GM23338 (cell line): ENCODE data around the gene GNG4. TPM values are rescaled to one million over a fixed set of nuclear protein-coding genes. Genes with fewer than 3 reads are reported as not detected.

Experiments
- ATAC-seq: fragments of 200-7000 bp; cut with Tn5 transposase; 3 replicates; pipeline ENCODE4 v1.9.1; 2020
- DNase-seq: peaks from one replicate; pipeline ENCODE4 v3.0.0-alpha.2; 2015; ENCODE audit warnings: low spot score
- H2AFZ ChIP-seq: fragments of 200-600 bp; sonication (generic); 2 replicates; pipeline ENCODE4 v1.8.0; 2016; ENCODE audit warnings: antibody characterized with exemption, mild to moderate bottlenecking, moderate library complexity
- H3F3A ChIP-seq: fragments of 200-600 bp; sonication (generic); replicated peaks from 2 replicates; pipeline ENCODE4 v1.8.0; 2017; ENCODE audit warnings: antibody characterized with exemption, mixed run types, low read depth
- H3K27ac ChIP-seq: fragments of 200-600 bp; sonication (generic); 2 replicates; pipeline ENCODE4 v1.6.1; 2016; ENCODE audit warnings: low read depth
- H3K27me3 ChIP-seq: fragments of 200-600 bp; sonication (generic); 2 replicates; pipeline ENCODE4 v1.8.0; 2016; ENCODE audit warnings: mild to moderate bottlenecking, mixed run types, moderate library complexity; ENCODE audit not compliant: insufficient read depth
- H3K36me3 ChIP-seq: fragments of 200-600 bp; sonication (generic); 2 replicates; pipeline ENCODE4 v1.8.0; 2016; ENCODE audit warnings: mild to moderate bottlenecking; ENCODE audit not compliant: insufficient read depth
- H3K4me1 ChIP-seq: fragments of 200-600 bp; sonication (generic); 2 replicates; pipeline ENCODE4 v1.8.0; 2016; ENCODE audit warnings: mild to moderate bottlenecking, moderate library complexity; ENCODE audit not compliant: insufficient read depth
- H3K4me2 ChIP-seq: fragments of 200-600 bp; sonication (generic); 2 replicates; pipeline ENCODE4 v1.7.1; 2017; ENCODE audit warnings: mixed run types
- H3K4me3 ChIP-seq: fragments of 200-600 bp; sonication (generic); 2 replicates; pipeline ENCODE4 v1.6.1; 2016; ENCODE audit warnings: mixed run types
- H3K79me2 ChIP-seq: fragments of 200-600 bp; sonication (generic); replicated peaks from 2 replicates; pipeline ENCODE4 v1.8.0; 2017; ENCODE audit warnings: mild to moderate bottlenecking; ENCODE audit not compliant: insufficient read depth
- H3K9me2 ChIP-seq: fragments of 200-600 bp; sonication (generic); 2 replicates; pipeline ENCODE4 v1.8.0; 2017; ENCODE audit not compliant: insufficient read depth
- H4K20me1 ChIP-seq: fragments of 200-600 bp; sonication (generic); replicated peaks from 2 replicates; pipeline ENCODE4 v1.8.0; 2017; ENCODE audit warnings: mild to moderate bottlenecking; ENCODE audit not compliant: insufficient read depth
- H3K27ac Mint-ChIP-seq: 2 replicates; pipeline ENCODE4 v1.8.0; 2020; ENCODE audit warnings: inconsistent platforms, mild to moderate bottlenecking, moderate library complexity, mixed read lengths
- H3K27me3 Mint-ChIP-seq: 3 replicates; pipeline ENCODE4 v1.8.0; 2022; ENCODE audit warnings: low read depth, mild to moderate bottlenecking, moderate library complexity, mixed read lengths, inconsistent platforms; ENCODE audit not compliant: insufficient read depth, poor library complexity
- H3K36me3 Mint-ChIP-seq: 3 replicates; pipeline ENCODE4 v1.8.0; 2021; ENCODE audit warnings: low read depth, mild to moderate bottlenecking, inconsistent platforms, moderate library complexity, mixed read lengths
- H3K4me1 Mint-ChIP-seq: 3 replicates; pipeline ENCODE4 v1.8.0; 2020; ENCODE audit warnings: mild to moderate bottlenecking, inconsistent platforms, mixed read lengths
- H3K4me3 Mint-ChIP-seq: 3 replicates; pipeline ENCODE4 v1.8.0; 2021; ENCODE audit warnings: moderate library complexity, mild to moderate bottlenecking, inconsistent platforms, mixed read lengths
- H3K9me3 Mint-ChIP-seq: 3 replicates; pipeline ENCODE4 v1.8.0; 2020; ENCODE audit warnings: moderate library complexity, mild to moderate bottlenecking, inconsistent platforms, mixed read lengths
- CREB1 ChIP-seq: fragments of 250-450 bp; sonication (Bioruptor Pico); IDR thresholded peaks from 2 replicates; pipeline ENCODE4 v1.5.0; 2020; ENCODE audit warnings: low read depth, mild to moderate bottlenecking, moderate library complexity
- CTCF ChIP-seq, 2 experiments: fragments of 200-600 bp in 1 of 2; sonication (generic) in 1 of 2; conservative IDR thresholded peaks; 2 replicates each; pipeline versions ENCODE4 v1.5.1 to v1.6.1; 2016 to 2017; ENCODE audit warnings: antibody characterized with exemption in 2 of 2, low read depth in 2 of 2, mild to moderate bottlenecking in 2 of 2, moderate library complexity in 1 of 2
- REST ChIP-seq: IDR thresholded peaks from one replicate; pipeline ENCODE4 v1.6.1; 2018; ENCODE audit warnings: antibody characterized with exemption; ENCODE audit not compliant: unreplicated experiment
- ZNF331 ChIP-seq: fragments of 250-450 bp; sonication (Bioruptor Pico); IDR thresholded peaks from 2 replicates; pipeline ENCODE4 v1.5.0; 2020; ENCODE audit warnings: low read depth, mild to moderate bottlenecking, moderate library complexity
- ZNF462 ChIP-seq: fragments of 250-450 bp; sonication (Bioruptor Pico); IDR thresholded peaks from 2 replicates; pipeline ENCODE4 v1.5.0; 2020; ENCODE audit warnings: mild to moderate bottlenecking, moderate library complexity
- polyA plus RNA-seq: library from polyadenylated mRNA; unstranded; fragments of >200 nt; fragmentation: Nextera tagmentation; extraction: Ambion mirVana; gene quantifications from 2 replicates; pipeline ENCODE4 v1.2.1, GENCODE V29; 2016
- total RNA-seq: library from RNA; depleted of rRNA; stranded (reverse); fragments of >200 nt; shearing (Covaris generic); gene quantifications from 2 replicates; pipeline ENCODE4 v1.2.3, GENCODE V29; 2014

The GNG4 gene
- total and polyA plus RNA-seq, 2 experiments from 2014 or later, result 40.2 to 49.2 TPM

- TF ChIP-seq ZNF462 (CRISPR knock-in tag) (no peak), REST (no peak)
These were observed 17.8 kb downstream of the GNG4 start (continued) for GRCh38 chr1:235631816-235632215.

- H3K4me3 Mint-ChIP-seq, result peak overlapping the region; percentile 15; the same call in 1 of the 3 replicates
- peaks cover 68% of the 10 kb centered on the region for H3K4me1 Mint-ChIP-seq
- H3K9me3 Mint-ChIP-seq, result no peaks in the 10 kb centered on the region
- ATAC-seq, result peak; percentile 58
- no peaks in the 10 kb centered on the region for H3K36me3 ChIP-seq
- H2AFZ ChIP-seq, result no peak overlapping the region
- H3K27ac Mint-ChIP-seq, result no peak overlapping the region
- peaks cover 53% of the 10 kb centered on the region for H3K79me2 ChIP-seq
- H3K27me3 ChIP-seq, result no peaks in the 10 kb centered on the region
- H3F3A ChIP-seq, result peaks cover 8% of the 10 kb centered on the region
- H3K9me2 ChIP-seq, result peaks cover 6% of the 10 kb centered on the region; the same call in 1 of the 2 replicates
- H3K4me2 ChIP-seq, result peak overlapping the region; percentile 66
- peaks cover 43% of the 10 kb centered on the region for H3K4me1 ChIP-seq
- no peak overlapping the region for H3K4me3 ChIP-seq
- peak; percentile 53 for DNase-seq
- H3K27ac ChIP-seq, result peak overlapping the region; percentile 27; the same call in 1 of the 2 replicates
- no peaks in the 10 kb centered on the region; the same call in 2 of the 3 replicates for H3K36me3 Mint-ChIP-seq
- H4K20me1 ChIP-seq, result no peaks in the 10 kb centered on the region
- H3K27me3 Mint-ChIP-seq, result peaks cover 6% of the 10 kb centered on the region
- no peak for TF ChIP-seq ZNF331 (CRISPR knock-in tag)
- TF ChIP-seq CREB1 (CRISPR knock-in tag), result no peak
- no peak for TF ChIP-seq CTCF (conservative IDR thresholded peaks at IDR 0.05; ENCODE audit: low read depth in 2 of 2)
These were observed 21.1 kb downstream of the GNG4 start for GRCh38 chr1:235628316-235629005.
